Activated naive CD4-positive, alpha-beta T cell treated with anti-CD3 and anti-CD28 coated beads for 36 hours (primary cell): ENCODE measurements around the gene SYT2. TPM values are rescaled to one million over a fixed set of nuclear protein-coding genes. Genes with fewer than 3 reads are reported as not detected.
"Not testable (repeated sequence)": the region's sequence is repeated elsewhere in the genome, so short reads cannot be mapped to it uniquely, and the experiment has no call there.

Experiments
- CTCF ChIA-PET: fragments of 350-600 bp; sonication (Branson Sonifier 250); formaldehyde crosslinking; loops from one replicate; lab custom pipeline; 2021; ENCODE audit warnings: antibody characterized with exemption; lab: Charles Lee
- DNase-seq: peaks from one replicate; pipeline ENCODE4 v3.0.0-alpha.2; 2020
- H3K27ac Mint-ChIP-seq: one replicate; pipeline ENCODE4 v1.8.0; 2021; ENCODE audit warnings: mild to moderate bottlenecking, mixed read lengths
- H3K27me3 Mint-ChIP-seq: one replicate; pipeline ENCODE4 v1.8.0; 2021; ENCODE audit warnings: low read depth, mixed read lengths
- H3K36me3 Mint-ChIP-seq: one replicate; pipeline ENCODE4 v1.8.0; 2021; ENCODE audit warnings: low read depth, mixed read lengths
- H3K4me1 Mint-ChIP-seq: one replicate; pipeline ENCODE4 v1.8.0; 2021; ENCODE audit warnings: low read depth, mixed read lengths
- H3K4me3 Mint-ChIP-seq: one replicate; pipeline ENCODE4 v1.8.0; 2021; ENCODE audit warnings: mild to moderate bottlenecking, moderate library complexity, mixed read lengths
- H3K9me3 Mint-ChIP-seq: one replicate; pipeline ENCODE4 v1.8.0; 2021; ENCODE audit warnings: mixed read lengths
- intact Hi-C: fragments of 100-400 bp; cut with micrococcal nuclease; formaldehyde crosslinking; loops from one replicate; pipeline ENCODE4 v1.15.1; 2023
- total RNA-seq, 2 experiments: library from RNA; stranded (reverse); gene quantifications; one replicate each; pipeline ENCODE4 v1.2.3, GENCODE V29; 2021

SYT2 gene
- total RNA-seq, 2 experiments from 2014 or later: not detected

DNA sequence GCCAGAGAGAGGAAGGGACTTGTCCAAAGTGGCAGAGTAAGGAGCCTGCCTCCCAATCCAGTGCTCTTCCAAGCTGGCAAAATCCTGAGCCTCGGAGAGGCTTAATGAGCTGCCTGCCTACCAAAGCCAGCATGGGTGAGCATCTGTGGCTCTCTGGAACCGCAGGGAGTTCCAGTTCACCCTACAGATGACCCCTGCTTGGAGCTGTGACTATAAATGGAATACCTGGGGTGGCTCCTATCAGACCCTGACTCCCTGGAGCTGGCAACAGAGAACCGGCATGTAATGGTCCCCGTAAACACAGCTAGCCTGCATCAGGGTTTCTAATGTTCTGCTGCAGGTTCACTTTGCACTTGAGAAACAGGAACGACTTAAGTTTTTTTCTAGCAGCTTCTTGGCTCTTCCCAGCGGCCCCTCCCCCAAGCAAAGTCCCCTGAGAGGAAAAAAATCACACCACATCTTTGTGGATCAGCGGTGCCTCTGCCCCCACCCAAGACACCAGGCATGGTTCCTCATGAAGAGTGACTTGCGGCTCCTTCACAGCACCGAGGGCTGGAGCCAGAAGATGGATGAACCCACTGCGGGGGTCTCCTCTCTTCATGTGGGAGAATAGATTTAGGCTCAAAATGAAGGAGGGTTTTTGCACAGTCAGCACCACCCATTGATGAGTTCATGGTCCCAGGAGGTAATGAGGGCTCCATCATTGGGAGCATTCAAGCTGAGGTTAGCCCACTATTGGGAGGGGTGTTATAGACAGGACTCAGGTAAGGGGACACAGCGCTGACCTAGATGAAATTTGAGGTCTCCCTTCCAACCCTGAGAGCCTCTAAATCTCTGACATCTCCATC lies 79.0 kb downstream of the SYT2 start:
- intact Hi-C loops: no loop called here
- CTCF ChIA-PET: interaction anchor here (0.5 to 2.4 kb wide), 2 partner anchors 88 to 505 kb away, joined by 4 to 8 read pairs; no protein-coding TSS in a partner anchor
- no peaks in the 10 kb centered on the region for H3K36me3 Mint-ChIP-seq
- H3K27me3 Mint-ChIP-seq: peaks cover 11% of the 10 kb centered on the region
- DNase-seq: no peak
- H3K27ac Mint-ChIP-seq: no peak overlapping the region
- peaks cover 34% of the 10 kb centered on the region for H3K4me1 Mint-ChIP-seq
- H3K9me3 Mint-ChIP-seq: no peaks in the 10 kb centered on the region
- H3K4me3 Mint-ChIP-seq: no peak overlapping the region

DNA sequence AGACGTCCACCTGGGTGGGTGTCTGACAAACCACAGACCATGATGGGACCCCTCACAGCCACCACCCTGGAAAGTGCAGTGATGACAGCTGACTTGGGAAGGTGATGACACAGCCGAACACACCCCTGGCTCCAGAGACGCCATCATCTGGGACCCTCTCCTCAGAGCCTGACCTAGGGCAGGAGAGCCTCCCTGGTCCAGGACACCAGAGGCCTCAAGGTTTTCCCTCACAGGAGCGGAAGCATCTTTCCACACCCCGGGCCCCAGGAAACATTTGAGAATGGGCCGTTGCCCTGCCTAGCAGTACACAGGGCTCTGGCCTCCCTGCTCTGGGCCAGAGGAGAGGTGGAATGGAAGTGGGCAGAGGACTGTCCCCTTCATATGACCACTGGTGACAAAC lies 79.7 kb downstream of the SYT2 start:
- Mint-ChIP-seq H3K4me1 (peaks cover 34% of the 10 kb centered on the region), H3K4me3 (no peak overlapping the region), H3K36me3 (no peaks in the 10 kb centered on the region), H3K27me3 (peaks cover 10% of the 10 kb centered on the region), H3K9me3 (no peaks in the 10 kb centered on the region), H3K27ac (no peak overlapping the region)
- CTCF ChIA-PET: no interaction called here
- no peak for DNase-seq
- intact Hi-C loops: no loop called here

DNA sequence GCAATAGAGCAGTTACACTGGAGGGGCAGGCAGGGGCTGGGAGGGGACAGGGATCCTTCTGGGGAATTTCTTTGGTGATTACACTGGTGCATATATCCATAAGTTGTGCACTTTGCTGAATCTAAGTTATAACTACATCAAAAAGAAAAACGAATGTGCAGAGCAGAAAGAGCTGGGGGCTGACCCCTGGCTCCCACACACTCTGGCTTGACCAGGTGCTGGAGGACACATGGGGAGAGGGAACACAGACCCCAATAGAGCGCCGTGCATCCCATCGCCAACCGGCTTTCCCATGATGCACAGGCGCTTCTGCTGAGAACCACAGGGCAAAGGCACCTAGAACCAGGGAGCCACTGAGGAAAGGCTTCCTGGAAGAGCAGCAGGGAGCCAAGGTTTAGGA lies 80.2 kb downstream of the SYT2 start:
- H3K27me3 Mint-ChIP-seq, H3K9me3 Mint-ChIP-seq, H3K36me3 Mint-ChIP-seq, DNase-seq, intact Hi-C loops, H3K27ac Mint-ChIP-seq, H3K4me3 Mint-ChIP-seq: not testable (repeated sequence)
- CTCF ChIA-PET: interaction anchor here (0.6 kb wide), 1 partner anchor 376 kb away, joined by 3 read pairs; no protein-coding TSS in a partner anchor
- H3K4me1 Mint-ChIP-seq: peaks cover 34% of the 10 kb centered on the region

DNA sequence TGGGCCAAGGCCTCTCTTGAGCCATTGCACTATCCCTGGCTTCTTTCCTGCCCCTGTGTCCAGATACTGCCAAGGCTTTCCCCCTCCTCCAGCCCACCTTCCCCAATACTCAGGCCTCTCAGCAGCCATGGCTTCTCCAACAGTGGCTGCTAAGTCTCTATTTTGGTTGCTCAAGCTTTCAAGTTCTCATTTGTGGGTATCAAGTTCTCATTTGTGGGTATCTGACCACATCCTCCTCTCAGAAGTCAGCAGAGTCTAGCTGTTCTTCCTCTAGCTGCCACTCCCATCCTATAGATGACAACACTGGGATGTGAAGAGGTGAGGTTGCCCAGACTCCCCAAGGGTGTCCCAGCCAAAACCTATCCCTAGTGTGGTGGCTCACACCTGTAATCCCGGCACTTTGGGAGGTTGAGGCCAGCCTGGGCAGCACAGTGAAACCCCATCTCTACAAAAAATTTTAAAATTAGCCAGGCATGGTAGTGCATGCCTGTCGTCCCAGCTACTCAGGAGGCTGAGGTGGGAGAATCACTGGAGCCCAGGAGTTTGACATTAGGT lies 80.9 kb downstream of the SYT2 start:
- H3K4me1 Mint-ChIP-seq: peaks cover 34% of the 10 kb centered on the region
- H3K36me3 Mint-ChIP-seq, intact Hi-C loops, H3K4me3 Mint-ChIP-seq, H3K27me3 Mint-ChIP-seq, H3K27ac Mint-ChIP-seq, H3K9me3 Mint-ChIP-seq: not testable (repeated sequence)
- CTCF ChIA-PET: interaction anchor here (0.6 kb wide), 2 partner anchors 230 to 377 kb away, joined by 3 to 4 read pairs; no protein-coding TSS in a partner anchor
- DNase-seq: peak; percentile 31

DNA sequence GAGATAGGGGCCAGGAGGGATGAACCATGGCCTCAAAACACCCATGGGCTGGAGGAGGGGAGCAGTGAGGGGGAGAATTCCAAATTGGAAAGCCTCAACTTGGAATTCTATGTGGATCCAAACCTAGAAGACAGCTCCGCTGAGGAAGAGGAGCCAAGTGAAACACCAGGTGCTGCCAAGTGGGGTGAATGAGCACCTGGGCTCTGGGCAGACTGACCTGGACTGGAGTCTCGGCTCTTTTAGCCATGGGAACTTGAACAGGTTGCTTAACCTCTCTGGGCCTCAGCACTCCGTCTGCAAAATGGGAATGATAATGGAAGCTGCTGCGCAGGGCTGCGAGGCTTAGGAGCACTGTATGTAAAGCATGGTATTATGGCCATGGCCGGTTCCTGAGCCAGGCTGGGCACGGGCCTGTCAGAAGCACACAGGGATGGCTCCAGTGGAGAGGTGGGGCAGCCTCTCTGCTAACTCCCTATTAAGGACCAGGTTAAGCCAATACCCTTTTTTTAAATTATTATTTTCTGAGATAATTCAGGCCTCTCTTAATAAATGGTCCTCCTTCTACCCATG lies 81.5 kb downstream of the SYT2 start:
- Mint-ChIP-seq H3K4me3 (no peak overlapping the region), H3K27me3 (peaks cover 9% of the 10 kb centered on the region), H3K27ac (no peak overlapping the region), H3K36me3 (no peaks in the 10 kb centered on the region), H3K9me3 (no peaks in the 10 kb centered on the region), H3K4me1 (peaks cover 34% of the 10 kb centered on the region)
- intact Hi-C loops: no loop called here
- CTCF ChIA-PET: no interaction called here
- DNase-seq: no peak

DNA sequence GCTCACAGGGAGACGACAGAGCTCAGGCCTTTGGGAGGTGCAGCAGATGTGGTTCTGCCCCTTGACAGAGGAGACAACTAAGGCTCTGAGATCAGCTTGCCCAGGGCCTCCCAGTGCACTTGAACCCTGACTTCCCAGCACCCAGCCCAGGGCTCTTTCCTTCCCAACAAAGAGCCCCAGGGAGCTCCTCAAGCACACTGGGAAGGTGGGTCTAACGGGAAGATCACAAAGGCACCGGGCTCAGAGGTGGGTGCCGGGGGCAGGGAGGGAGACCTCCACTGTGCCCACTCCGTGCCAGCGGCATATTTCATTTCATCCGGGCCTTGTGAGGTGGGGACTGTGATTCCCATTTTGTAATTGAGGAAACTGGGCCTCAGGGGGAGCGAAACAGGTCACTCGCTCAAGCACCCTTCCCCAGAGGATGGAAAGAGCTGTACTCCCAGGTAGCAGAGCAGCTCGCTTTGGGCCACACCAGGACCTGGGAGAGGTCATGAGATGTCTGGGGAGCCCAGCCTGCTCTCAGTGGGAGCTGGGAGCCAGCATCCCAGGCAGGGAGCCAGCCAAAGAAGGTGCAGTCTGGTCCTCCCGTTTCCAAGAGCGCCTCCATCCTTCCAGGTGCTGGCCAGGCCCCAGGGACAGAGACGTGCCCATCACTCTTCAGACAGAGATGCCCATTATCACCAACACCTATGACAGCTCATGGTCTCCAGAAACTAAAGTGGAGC lies 82.3 kb downstream of the SYT2 start:
- peaks cover 34% of the 10 kb centered on the region for H3K4me1 Mint-ChIP-seq
- intact Hi-C loops: no loop called here
- DNase-seq: no peak
- no peaks in the 10 kb centered on the region for H3K36me3 Mint-ChIP-seq
- H3K27me3 Mint-ChIP-seq: peaks cover 9% of the 10 kb centered on the region
- CTCF ChIA-PET: interaction anchor here (0.7 kb wide), 1 partner anchor 59 kb away, joined by 3 read pairs; no protein-coding TSS in a partner anchor
- H3K4me3 Mint-ChIP-seq: no peak overlapping the region
- H3K9me3 Mint-ChIP-seq: no peaks in the 10 kb centered on the region
- H3K27ac Mint-ChIP-seq: no peak overlapping the region

DNA sequence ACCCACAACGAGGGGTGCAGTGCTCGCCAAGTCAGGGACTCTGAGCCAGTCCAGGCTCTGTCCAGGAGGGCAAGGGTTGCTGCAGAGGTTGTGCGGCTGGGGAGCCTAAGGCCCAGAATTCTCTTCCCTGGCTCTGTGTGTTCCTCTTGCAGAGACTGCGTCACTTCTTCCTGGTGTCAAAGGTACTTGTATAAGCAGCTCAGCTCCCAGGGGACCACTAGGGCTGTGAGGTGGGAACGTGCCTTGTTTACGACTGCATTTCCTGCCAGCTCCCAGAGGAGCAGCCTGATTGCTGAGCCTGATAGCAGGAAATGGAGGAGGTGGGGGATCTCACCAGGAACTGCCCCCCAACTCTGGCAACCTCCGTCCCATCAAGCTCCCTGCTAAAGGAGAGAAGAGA lies 83.2 kb downstream of the SYT2 start:
- H3K4me3 Mint-ChIP-seq, intact Hi-C loops, H3K27me3 Mint-ChIP-seq, H3K9me3 Mint-ChIP-seq, CTCF ChIA-PET, H3K27ac Mint-ChIP-seq, H3K36me3 Mint-ChIP-seq, DNase-seq: not testable (repeated sequence)
- H3K4me1 Mint-ChIP-seq: peaks cover 34% of the 10 kb centered on the region

DNA sequence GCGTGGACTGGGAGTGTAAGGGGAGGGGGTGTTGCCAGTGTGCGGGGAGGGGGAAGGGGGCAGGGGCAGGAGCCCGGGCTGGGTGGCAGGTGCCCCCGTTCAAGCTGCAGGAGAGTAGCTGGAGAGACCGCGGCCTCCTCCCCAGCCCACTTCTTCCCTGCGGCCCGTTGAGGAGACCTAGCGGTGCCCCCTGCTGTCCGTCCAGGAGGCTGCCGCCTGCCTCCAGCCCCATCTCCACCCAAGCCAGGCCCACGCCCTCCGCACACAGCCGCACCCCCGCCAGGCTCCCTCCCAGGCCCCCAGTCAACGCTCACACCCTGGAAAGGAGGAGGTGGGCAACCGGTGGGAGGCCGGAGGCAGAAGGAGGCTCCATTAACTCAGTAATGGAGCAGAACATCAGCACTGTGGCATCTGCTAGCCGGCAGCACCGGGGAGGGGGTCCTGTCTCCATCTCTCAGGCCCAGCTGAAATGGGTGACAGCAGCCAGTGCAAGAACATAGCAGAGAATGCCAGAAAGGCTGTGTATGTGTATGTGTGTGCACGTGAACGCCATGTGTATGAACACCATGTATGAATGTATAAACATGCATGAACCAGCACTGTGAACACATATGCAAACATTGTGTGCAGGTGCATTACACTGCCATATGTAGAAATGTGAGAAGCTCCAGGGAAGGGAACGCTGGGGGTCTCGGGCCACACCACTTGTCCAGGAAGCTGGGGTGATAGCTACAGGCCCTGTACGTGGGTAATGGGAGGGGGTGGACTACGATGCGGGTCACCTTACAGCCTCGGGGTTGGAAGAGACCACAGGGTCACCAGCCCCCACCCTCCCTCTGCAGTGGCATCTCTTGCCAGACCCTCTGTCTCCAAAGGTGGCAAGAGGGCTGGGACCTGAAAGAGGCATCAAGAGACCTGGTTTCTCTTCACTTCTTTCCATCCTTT lies 84.6 kb downstream of the SYT2 start:
- intact Hi-C loops: loop anchor here (2.0 kb wide), 1 partner anchor 277 kb away; the partner anchor contains the start of gene PPP1R12B
- Mint-ChIP-seq H3K27ac (no peak overlapping the region), H3K27me3 (peaks cover under 1% of the 10 kb centered on the region), H3K36me3 (no peaks in the 10 kb centered on the region), H3K4me1 (peaks cover 29% of the 10 kb centered on the region), H3K9me3 (no peaks in the 10 kb centered on the region), H3K4me3 (no peak overlapping the region)
- DNase-seq: peak; percentile 74
- CTCF ChIA-PET: interaction anchor here (0.6 to 1.1 kb wide), 3 partner anchors 14 to 166 kb away, joined by 3 to 4 read pairs (median 3); no protein-coding TSS in a partner anchor

DNA sequence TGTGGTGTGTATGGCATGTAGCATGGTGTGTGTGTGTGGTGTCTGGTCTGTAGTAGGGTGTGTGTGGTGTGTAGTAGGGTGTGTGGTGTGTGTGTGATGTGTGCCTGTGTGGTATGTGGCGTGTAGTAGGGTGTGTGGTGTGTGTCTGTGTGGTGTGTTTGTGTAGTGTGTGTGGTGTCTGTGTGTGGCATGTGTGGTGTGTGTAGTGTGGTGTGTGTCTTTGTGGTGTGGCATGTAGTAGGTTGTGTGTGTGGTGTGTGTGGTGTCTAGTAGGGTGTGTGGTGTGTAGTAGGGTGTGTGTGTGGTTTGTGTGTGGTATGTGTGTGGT lies 85.5 kb downstream of the SYT2 start:
- intact Hi-C loops: loop anchor here (2.0 kb wide), 1 partner anchor 276 kb away; the partner anchor contains the start of gene PPP1R12B
- Mint-ChIP-seq H3K9me3 (no peaks in the 10 kb centered on the region), H3K4me3 (no peak overlapping the region), H3K27me3 (peaks cover under 1% of the 10 kb centered on the region), H3K36me3 (no peaks in the 10 kb centered on the region), H3K4me1 (peaks cover 24% of the 10 kb centered on the region), H3K27ac (no peak overlapping the region)
- no peak for DNase-seq
- CTCF ChIA-PET: interaction anchor here (1.1 kb wide), 1 partner anchor 22 kb away, joined by 4 read pairs; no protein-coding TSS in a partner anchor

DNA sequence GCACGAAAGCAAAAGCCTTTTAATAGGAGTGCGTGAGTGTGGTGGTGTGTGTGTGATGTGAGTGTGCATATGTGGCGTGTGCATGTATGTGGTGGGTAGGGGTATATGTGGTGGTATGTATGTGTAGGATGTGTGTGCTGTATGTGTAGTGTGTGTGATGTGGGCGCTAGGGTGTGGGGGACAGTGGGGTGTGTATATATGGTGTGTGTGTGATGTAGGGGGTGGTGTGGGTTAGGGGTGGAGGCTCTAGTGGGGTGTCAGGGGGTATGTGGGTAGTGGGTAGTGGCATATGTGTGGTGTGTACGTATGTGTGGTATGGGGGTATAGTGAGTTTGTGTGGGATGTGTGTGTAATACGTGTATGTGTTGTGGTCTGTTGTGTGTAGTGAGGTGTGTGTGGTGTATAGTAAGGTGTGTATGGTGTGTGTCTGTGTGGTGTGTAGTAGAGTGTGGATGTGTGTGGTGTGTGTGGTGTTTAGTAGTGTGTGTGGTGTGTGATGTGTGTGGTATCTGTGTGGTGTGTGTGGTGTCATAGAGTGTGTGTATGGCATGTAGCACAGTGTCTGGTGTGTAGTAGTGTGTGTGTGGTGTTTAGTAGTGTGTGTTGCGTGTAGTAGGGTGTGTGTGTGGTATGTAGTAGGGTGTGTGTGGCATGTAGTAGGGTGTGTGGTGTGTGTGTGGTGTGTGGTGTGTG lies 86.0 kb downstream of the SYT2 start:
- intact Hi-C loops: loop anchor here (2.0 kb wide), 1 partner anchor 275 kb away; the partner anchor contains the start of gene PPP1R12B
- H3K36me3 Mint-ChIP-seq: no peaks in the 10 kb centered on the region
- no peak overlapping the region for H3K4me3 Mint-ChIP-seq
- H3K27me3 Mint-ChIP-seq: peaks cover 3% of the 10 kb centered on the region
- DNase-seq: no peak
- CTCF ChIA-PET: no interaction called here
- H3K27ac Mint-ChIP-seq: no peak overlapping the region
- H3K4me1 Mint-ChIP-seq: peaks cover 19% of the 10 kb centered on the region
- no peaks in the 10 kb centered on the region for H3K9me3 Mint-ChIP-seq

DNA sequence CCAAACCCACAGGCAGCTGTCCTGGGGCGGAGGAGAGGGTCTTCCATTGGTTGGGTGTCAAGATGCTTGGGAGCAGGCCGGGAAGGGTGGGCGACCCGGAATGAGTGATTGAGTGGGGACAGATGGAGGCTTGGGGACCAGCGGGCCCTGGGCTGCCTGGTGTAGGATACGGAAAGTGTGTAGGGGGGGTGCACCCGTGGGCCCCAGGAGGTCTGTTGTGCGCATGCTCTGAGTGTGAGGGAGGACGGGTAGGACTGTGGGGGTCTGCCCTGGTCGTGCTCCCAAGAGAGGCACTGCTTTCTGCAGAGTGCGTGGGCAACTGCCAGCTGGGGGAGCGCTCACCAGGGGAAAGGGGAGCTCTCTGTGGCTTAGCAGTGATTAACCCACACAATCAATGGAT lies 86.8 kb downstream of the SYT2 start:
- peaks cover 11% of the 10 kb centered on the region for H3K4me1 Mint-ChIP-seq
- DNase-seq, H3K9me3 Mint-ChIP-seq, H3K4me3 Mint-ChIP-seq, H3K36me3 Mint-ChIP-seq, CTCF ChIA-PET, intact Hi-C loops, H3K27me3 Mint-ChIP-seq, H3K27ac Mint-ChIP-seq: not testable (repeated sequence)
